GM12801 (cell line): ENCODE results near the gene WDFY3.

ENCODE experiments used
- CTCF ChIP-seq: IDR thresholded peaks from one replicate; pipeline ENCODE4 v1.5.1; 2011; ENCODE audit warnings: control low read depth; ENCODE audit not compliant: insufficient read length; ENCODE audit errors: extremely low read depth

WDFY3 gene

GRCh38 chr4:84907145-84907544 is 59.3 kb downstream of the WDFY3 start:
- no peak for TF ChIP-seq CTCF

- TF ChIP-seq CTCF, result no peak
These were observed 60.8 kb downstream of the WDFY3 start for GRCh38 chr4:84905646-84906045.

GRCh38 chr4:84901740-84902281 is 64.7 kb downstream of the WDFY3 start:
- TF ChIP-seq CTCF, result no peak

- no peak for TF ChIP-seq CTCF
These were observed 65.3 kb downstream of the WDFY3 start for GRCh38 chr4:84901173-84901572.

- no peak for TF ChIP-seq CTCF
These were observed 66.9 kb downstream of the WDFY3 start for GRCh38 chr4:84899616-84900015.

GRCh38 chr4:84897516-84897915 is 69.0 kb downstream of the WDFY3 start:
- TF ChIP-seq CTCF, result no peak

GRCh38 chr4:84895283-84895682 is 71.2 kb downstream of the WDFY3 start:
- no peak for TF ChIP-seq CTCF

GRCh38 chr4:84894621-84895020 is 71.9 kb downstream of the WDFY3 start:
- no peak for TF ChIP-seq CTCF
